ENCODE data around the gene SMIM1. TPM values are rescaled to one million over a fixed set of nuclear protein-coding genes. Genes with fewer than 3 reads are reported as not detected.
"Not testable (repeated sequence)": the region's sequence is repeated elsewhere in the genome, so short reads cannot be mapped to it uniquely, and the experiment has no call there.

Gene SMIM1
- polyA plus RNA-seq, 1 donor (not counting 4 experiments of a cell fraction or from before 2014, with no cell fraction given), result 0.79 TPM

DNA sequence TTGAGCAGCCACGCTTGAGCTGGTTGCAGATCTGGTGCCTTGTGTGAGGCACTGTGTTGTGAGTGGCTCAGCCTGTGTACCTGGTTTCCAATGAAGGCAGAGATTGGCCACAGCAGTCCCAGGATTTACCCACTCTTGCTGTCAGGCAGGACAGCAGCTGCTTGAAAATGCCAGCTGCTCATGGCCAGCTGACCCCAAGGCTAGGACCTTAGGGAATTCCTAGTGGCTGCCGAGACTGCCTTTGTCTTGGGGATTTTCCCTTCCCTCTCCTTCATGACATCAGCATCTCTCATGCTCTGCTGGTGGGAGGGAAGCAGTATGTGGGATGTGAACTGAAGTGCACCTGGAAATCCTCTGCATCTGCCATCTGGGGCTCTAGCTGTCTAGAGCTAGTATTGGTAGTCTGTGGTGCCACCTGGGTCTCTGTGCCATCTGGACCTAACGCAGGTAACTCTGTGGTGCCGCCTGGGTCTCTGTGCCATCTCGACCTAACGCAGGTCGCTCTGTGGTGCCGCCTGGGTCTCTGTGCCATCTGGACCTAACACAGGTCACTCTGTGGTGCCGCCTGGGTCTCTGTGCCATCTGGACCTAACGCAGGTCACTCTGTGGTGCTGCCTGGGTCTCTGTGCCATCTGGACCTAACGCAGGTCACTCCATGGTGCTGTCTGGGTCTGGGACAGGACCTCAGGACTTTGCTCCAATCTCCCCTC is 27.6 kb downstream of the SMIM1 start:
- Histone ChIP-seq H3K79me2 (ENCODE audit: control insufficient read depth, insufficient read depth, low read length) (peaks cover 11% of the 10 kb centered on the region), H3K9ac (ENCODE audit: control insufficient read depth, extremely low read depth, insufficient read depth, low read length) (no peak overlapping the region), H3K4me2 (ENCODE audit: control insufficient read depth, extremely low read depth, insufficient read depth, low read depth, low read length) (no peak overlapping the region), H4K20me1 (ENCODE audit: control insufficient read depth, extremely low read depth, insufficient read depth, low read length) (no peaks in the 10 kb centered on the region), H3K27me3 (ENCODE audit: control insufficient read depth, extremely low read depth, insufficient read depth, low read length) (no peaks in the 10 kb centered on the region), H3K36me3 (ENCODE audit: control insufficient read depth in 2 of 2, extremely low read depth in 1 of 2, insufficient read depth in 2 of 2, low read length in 2 of 2) (no peaks in the 10 kb centered on the region), H2AFZ (ENCODE audit: control insufficient read depth, low read length) (no peak overlapping the region), H3K4me3 (ENCODE audit: control insufficient read depth in 2 of 3, extremely low read depth in 1 of 3, insufficient read depth in 2 of 3, low read depth in 1 of 3, low read length in 3 of 3) (no peak overlapping the region), H3K9me1 (ENCODE audit: control insufficient read depth, extremely low read depth, insufficient read depth, low read length) (no peaks in the 10 kb centered on the region), H3K9me3 (ENCODE audit: control insufficient read depth, low read depth, low read length) (no peaks in the 10 kb centered on the region), H3K4me1 (ENCODE audit: control insufficient read depth, extremely low read depth, insufficient read depth, low read length) (peaks cover 13% of the 10 kb centered on the region), H3K27ac (ENCODE audit: control insufficient read depth, insufficient read depth, low read length) (no peak overlapping the region)
- no peak for DNase-seq (ENCODE audit: low read depth, low spot score)
- no peak for FAIRE-seq
- TF ChIP-seq, protein P1, sequence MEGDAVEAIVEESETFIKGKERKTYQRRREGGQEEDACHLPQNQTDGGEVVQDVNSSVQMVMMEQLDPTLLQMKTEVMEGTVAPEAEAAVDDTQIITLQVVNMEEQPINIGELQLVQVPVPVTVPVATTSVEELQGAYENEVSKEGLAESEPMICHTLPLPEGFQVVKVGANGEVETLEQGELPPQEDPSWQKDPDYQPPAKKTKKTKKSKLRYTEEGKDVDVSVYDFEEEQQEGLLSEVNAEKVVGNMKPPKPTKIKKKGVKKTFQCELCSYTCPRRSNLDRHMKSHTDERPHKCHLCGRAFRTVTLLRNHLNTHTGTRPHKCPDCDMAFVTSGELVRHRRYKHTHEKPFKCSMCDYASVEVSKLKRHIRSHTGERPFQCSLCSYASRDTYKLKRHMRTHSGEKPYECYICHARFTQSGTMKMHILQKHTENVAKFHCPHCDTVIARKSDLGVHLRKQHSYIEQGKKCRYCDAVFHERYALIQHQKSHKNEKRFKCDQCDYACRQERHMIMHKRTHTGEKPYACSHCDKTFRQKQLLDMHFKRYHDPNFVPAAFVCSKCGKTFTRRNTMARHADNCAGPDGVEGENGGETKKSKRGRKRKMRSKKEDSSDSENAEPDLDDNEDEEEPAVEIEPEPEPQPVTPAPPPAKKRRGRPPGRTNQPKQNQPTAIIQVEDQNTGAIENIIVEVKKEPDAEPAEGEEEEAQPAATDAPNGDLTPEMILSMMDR (optimal IDR thresholded peaks at IDR 0.05 in 1 of 3, IDR thresholded peaks at IDR 0.05 in 1 of 3, conservative IDR thresholded peaks at IDR 0.05 in 1 of 3; ENCODE audit: extremely low read depth in 1 of 3, insufficient read depth in 2 of 3, low read length in 3 of 3), result no peak
- TF ChIP-seq EZH2 (IDR thresholded peaks at IDR 0.05; ENCODE audit: low read length), result no peak
- dilution Hi-C loops (cut with MboI; ENCODE audit: extremely low pct_ligation_motif_present, low sequenced_read_pairs), result no loop called here

DNA sequence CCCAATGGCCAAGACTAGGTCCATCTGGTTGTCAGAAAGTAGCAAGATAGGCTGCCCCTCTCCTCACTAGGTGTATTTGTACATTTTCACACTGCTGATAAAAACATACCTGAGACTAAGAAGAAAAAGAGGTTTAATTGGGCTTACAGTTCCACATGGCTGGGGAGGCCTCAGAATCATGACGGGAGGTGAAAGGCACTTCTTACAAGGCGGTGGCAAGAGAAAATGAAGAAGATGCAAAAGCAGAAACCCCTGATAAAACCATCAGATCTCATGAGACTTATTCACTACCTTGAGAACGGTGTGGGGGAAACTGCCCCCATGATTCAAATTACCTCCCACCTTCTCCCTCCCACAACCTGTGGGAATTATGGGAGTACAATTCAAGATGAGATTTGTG is 28.2 kb downstream of the SMIM1 start:
- H3K9me1 ChIP-seq (ENCODE audit: control insufficient read depth, extremely low read depth, insufficient read depth, low read length); H3K27me3 ChIP-seq (ENCODE audit: control insufficient read depth, extremely low read depth, insufficient read depth, low read length); H3K4me2 ChIP-seq (ENCODE audit: control insufficient read depth, extremely low read depth, insufficient read depth, low read depth, low read length); H4K20me1 ChIP-seq (ENCODE audit: control insufficient read depth, extremely low read depth, insufficient read depth, low read length); H3K27ac ChIP-seq (ENCODE audit: control insufficient read depth, insufficient read depth, low read length); dilution Hi-C loops (cut with MboI; ENCODE audit: extremely low pct_ligation_motif_present, low sequenced_read_pairs); H3K36me3 ChIP-seq (ENCODE audit: control insufficient read depth in 2 of 2, extremely low read depth in 1 of 2, insufficient read depth in 2 of 2, low read length in 2 of 2); DNase-seq (ENCODE audit: low read depth, low spot score); H3K4me1 ChIP-seq (ENCODE audit: control insufficient read depth, extremely low read depth, insufficient read depth, low read length); H2AFZ ChIP-seq (ENCODE audit: control insufficient read depth, low read length); H3K79me2 ChIP-seq (ENCODE audit: control insufficient read depth, insufficient read depth, low read length); H3K9me3 ChIP-seq (ENCODE audit: control insufficient read depth, low read depth, low read length); H3K4me3 ChIP-seq (ENCODE audit: control insufficient read depth in 2 of 3, extremely low read depth in 1 of 3, insufficient read depth in 2 of 3, low read depth in 1 of 3, low read length in 3 of 3); H3K9ac ChIP-seq (ENCODE audit: control insufficient read depth, extremely low read depth, insufficient read depth, low read length); FAIRE-seq: not testable (repeated sequence)
